Ovary (tissue), 3 donors: Measurements from ENCODE around the gene CREB1.

Source experiments
- CTCF ChIP-seq, 3 donors: fragments of 450-650 bp in 2 of 3; fragments of 200-600 bp in 1 of 3; IDR thresholded peaks; one replicate each; pipeline versions ENCODE4 v1.5.1 to v1.8.0; 2016 to 2022; ENCODE audit warnings: antibody characterized with exemption in 3 of 3, mild to moderate bottlenecking in 1 of 3
- EP300 ChIP-seq: sonication (generic); formaldehyde crosslinking; IDR thresholded peaks from one replicate; pipeline ENCODE4 v1.6.1; 2017; ENCODE audit warnings: antibody characterized with exemption
- POLR2A ChIP-seq: fragments of 450-650 bp; IDR thresholded peaks from one replicate; pipeline ENCODE4 v1.6.1; 2017; ENCODE audit warnings: antibody characterized with exemption, mild to moderate bottlenecking, moderate library complexity
- donor health status: DM: no; HTN: no; CAD: no.

- TF ChIP-seq CTCF (IDR thresholded peaks at IDR 0.05), result no peak
- no peak for TF ChIP-seq POLR2A
- no peak for TF ChIP-seq EP300
Measured at GRCh38 chr2:207558079-207558491, 28.3 kb downstream of the CREB1 start.
